Measurements from ENCODE around the gene AQP11.
A peak's percentile ranks its signal among the peaks of the same experiment; 100 is the strongest.
"Not testable (repeated sequence)": the region's sequence is repeated elsewhere in the genome, so short reads cannot be mapped to it uniquely, and the experiment has no call there.

The AQP11 gene

GRCh38 chr11:77568916-77569675 lies 20.7 kb upstream of the AQP11 start:
- Mint-ChIP-seq H3K27me3 (ENCODE audit: low read depth) (no peaks in the 10 kb centered on the region), H3K4me1 (peaks cover 24% of the 10 kb centered on the region), H3K27ac (peak overlapping the region in 2 of 3 experiments; percentile 41 to 63), H3K36me3 (ENCODE audit: low read depth) (no peaks in the 10 kb centered on the region), H3K4me3 (no peak overlapping the region), H3K9me3 (peaks cover 6% of the 10 kb centered on the region)
- TF ChIP-seq, protein P1, sequence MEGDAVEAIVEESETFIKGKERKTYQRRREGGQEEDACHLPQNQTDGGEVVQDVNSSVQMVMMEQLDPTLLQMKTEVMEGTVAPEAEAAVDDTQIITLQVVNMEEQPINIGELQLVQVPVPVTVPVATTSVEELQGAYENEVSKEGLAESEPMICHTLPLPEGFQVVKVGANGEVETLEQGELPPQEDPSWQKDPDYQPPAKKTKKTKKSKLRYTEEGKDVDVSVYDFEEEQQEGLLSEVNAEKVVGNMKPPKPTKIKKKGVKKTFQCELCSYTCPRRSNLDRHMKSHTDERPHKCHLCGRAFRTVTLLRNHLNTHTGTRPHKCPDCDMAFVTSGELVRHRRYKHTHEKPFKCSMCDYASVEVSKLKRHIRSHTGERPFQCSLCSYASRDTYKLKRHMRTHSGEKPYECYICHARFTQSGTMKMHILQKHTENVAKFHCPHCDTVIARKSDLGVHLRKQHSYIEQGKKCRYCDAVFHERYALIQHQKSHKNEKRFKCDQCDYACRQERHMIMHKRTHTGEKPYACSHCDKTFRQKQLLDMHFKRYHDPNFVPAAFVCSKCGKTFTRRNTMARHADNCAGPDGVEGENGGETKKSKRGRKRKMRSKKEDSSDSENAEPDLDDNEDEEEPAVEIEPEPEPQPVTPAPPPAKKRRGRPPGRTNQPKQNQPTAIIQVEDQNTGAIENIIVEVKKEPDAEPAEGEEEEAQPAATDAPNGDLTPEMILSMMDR (IDR thresholded peaks at IDR 0.05; ENCODE audit: unreplicated experiment in 3 of 3): no peak

DNA sequence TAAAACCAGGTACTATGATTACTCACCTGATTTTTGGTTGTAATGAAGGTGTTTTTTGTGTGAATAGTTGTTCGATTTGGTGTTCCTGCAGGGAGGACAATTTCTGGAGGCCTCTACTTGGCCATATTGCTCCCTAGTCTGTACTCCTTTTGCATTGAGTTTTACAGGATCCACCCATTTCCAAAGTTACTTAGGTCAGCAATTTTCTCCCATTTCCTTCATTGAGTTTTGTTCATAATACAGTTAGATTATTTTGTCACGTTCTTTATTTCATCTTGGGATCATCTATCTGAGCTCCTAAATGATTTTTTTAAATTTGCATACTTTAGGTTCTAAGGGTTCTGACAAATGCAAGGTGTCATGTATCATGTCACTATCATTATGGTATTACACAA lies 20.1 kb upstream of the AQP11 start:
- H3K4me3 Mint-ChIP-seq: no peak overlapping the region
- H3K36me3 Mint-ChIP-seq (ENCODE audit: low read depth): no peaks in the 10 kb centered on the region
- peak overlapping the region in 2 of 3 experiments; percentile 41 to 63 for H3K27ac Mint-ChIP-seq
- H3K27me3 Mint-ChIP-seq (ENCODE audit: low read depth): no peaks in the 10 kb centered on the region
- H3K9me3 Mint-ChIP-seq: peaks cover 3% of the 10 kb centered on the region
- TF ChIP-seq, protein P1 (IDR thresholded peaks at IDR 0.05; ENCODE audit: unreplicated experiment in 3 of 3): no peak
- H3K4me1 Mint-ChIP-seq: peaks cover 24% of the 10 kb centered on the region

- H3K36me3 Mint-ChIP-seq (ENCODE audit: low read depth); H3K9me3 Mint-ChIP-seq; H3K27me3 Mint-ChIP-seq (ENCODE audit: low read depth): not testable (repeated sequence)
- Mint-ChIP-seq H3K4me3 (peak overlapping the region in 2 of 3 experiments; percentile 56 to 61), H3K27ac (peak overlapping the region; percentile 74 to 98 (median 95)), H3K4me1 (peaks cover 24% of the 10 kb centered on the region)
Measured at GRCh38 chr11:77570896-77571295, 18.9 kb upstream of the AQP11 start.

DNA sequence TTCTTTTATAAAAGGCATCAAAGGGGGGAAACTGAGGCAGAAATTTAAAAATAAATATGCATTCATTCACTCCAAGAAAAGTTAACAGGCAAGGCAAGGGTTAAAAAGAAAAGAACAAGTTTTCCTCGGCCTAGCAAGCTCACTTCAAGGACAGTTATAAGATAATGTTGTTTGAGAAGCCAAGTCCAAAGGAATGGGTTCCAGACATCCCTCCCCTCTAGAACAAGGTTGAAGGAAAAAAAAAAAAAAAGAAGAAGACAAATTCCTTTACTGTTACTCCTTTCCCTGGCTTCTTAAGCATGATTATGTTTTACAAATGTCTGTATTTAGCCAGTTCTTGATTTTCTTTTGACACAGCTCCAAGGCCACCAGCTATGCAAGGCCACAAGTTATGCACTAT lies 14.3 kb upstream of the AQP11 start:
- Mint-ChIP-seq H3K4me1 (peaks cover 15% of the 10 kb centered on the region), H3K27ac (peak overlapping the region in 1 of 3 experiments; percentile 26), H3K36me3 (ENCODE audit: low read depth) (peaks cover 11% of the 10 kb centered on the region), H3K9me3 (peaks cover 10% of the 10 kb centered on the region)
- H3K4me3 Mint-ChIP-seq; H3K27me3 Mint-ChIP-seq (ENCODE audit: low read depth): not testable (repeated sequence)

DNA sequence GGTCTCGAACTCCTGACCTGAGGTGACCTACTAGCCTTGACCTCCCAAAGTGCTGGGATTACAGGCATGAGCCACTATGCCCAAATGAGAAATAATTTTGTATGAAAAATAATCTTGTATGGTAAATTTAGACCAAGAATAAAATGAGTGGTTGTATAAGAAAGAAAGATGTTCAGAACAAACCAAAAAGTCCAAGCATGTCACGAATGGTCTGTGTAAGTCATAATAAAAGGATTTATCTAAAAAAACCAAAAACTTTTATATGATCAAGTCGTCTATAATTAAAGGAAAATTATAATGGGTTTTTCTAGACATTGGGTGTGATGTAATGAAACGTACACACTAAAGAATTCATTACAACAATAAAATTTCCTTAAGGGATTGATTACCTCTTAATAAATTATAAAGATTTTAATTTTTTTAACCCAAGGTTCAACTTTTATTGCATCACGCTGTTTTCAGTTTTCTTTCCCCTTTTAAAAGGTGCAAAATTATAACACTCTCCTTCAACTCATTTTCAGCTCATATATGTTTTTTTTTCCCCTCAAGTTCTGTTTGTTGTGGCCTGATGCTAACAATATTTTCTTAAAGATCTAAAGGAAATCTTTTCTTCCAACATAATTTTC lies 8.9 kb upstream of the AQP11 start:
- H3K27ac Mint-ChIP-seq: no peak overlapping the region
- H3K27me3 Mint-ChIP-seq (ENCODE audit: low read depth): no peaks in the 10 kb centered on the region
- peaks cover 33% of the 10 kb centered on the region for H3K36me3 Mint-ChIP-seq (ENCODE audit: low read depth)
- no peak overlapping the region for H3K4me3 Mint-ChIP-seq
- peaks cover 5% of the 10 kb centered on the region for H3K4me1 Mint-ChIP-seq
- peaks cover 33% of the 10 kb centered on the region for H3K9me3 Mint-ChIP-seq
- TF ChIP-seq, protein P1 (IDR thresholded peaks at IDR 0.05; ENCODE audit: unreplicated experiment in 3 of 3): no peak

- H3K27me3 Mint-ChIP-seq (ENCODE audit: low read depth): no peaks in the 10 kb centered on the region
- H3K9me3 Mint-ChIP-seq: peaks cover 12% of the 10 kb centered on the region
- TF ChIP-seq, protein P1 (IDR thresholded peaks at IDR 0.05; ENCODE audit: unreplicated experiment in 3 of 3): no peak
- peaks cover 5% of the 10 kb centered on the region for H3K4me1 Mint-ChIP-seq
- H3K36me3 Mint-ChIP-seq (ENCODE audit: low read depth): peaks cover 10% of the 10 kb centered on the region
- peak overlapping the region in 2 of 3 experiments; percentile 86 to 89 for H3K27ac Mint-ChIP-seq
- peak overlapping the region; percentile 91 to 92 (median 92) for H3K4me3 Mint-ChIP-seq
Measured at GRCh38 chr11:77589181-77589520, 602 bp upstream of the AQP11 start.

Data from nephron (organoid).